ENCODE data around the gene UST.

UST gene

DNA sequence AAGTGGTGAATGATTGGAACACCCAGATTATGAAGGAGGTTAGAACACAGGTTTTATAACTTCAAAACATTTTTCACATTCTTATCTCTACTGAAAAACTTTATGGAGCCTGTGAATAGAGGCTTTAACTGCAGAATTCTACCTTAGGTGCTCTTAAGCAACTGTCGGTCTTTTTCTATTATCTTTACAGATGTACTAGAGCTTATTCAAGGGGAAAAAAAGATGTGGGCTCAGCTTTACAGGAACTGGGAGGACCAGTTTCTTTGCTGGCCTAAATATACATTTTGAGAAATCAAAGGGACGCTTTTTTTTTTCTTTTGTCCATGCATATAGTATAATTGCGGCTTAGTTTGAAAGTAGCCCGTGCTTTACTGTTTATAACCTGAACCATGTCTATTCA is 58.9 kb downstream of the UST start:
- H3K9ac ChIP-seq (ENCODE audit: low read length): peak overlapping the region; percentile 76
- H3K4me2 ChIP-seq (ENCODE audit: low read length, poor library complexity, severe bottlenecking): no peak overlapping the region
- no peak overlapping the region for H2BK15ac ChIP-seq (ENCODE audit: low read depth, poor library complexity, severe bottlenecking)
- no peak overlapping the region for H2BK12ac ChIP-seq (ENCODE audit: low read length in 2 of 2)
- H3K4me3 ChIP-seq (ENCODE audit: insufficient read depth in 1 of 2, low read depth in 1 of 2, low read length in 2 of 2): peak overlapping the region in 1 of 2 experiments; percentile 56
- H3K23ac ChIP-seq (ENCODE audit: low read length in 2 of 2): no peak overlapping the region
- no peak overlapping the region for H2BK120ac ChIP-seq (ENCODE audit: low read depth, low read length)
- no peak for DNase-seq
- H3K27me3 ChIP-seq (ENCODE audit: control insufficient read depth in 1 of 2, insufficient read depth in 1 of 2, low read length in 2 of 2): peaks cover 0 to 3% of the 10 kb centered on the region in 2 experiments
- no peaks in the 10 kb centered on the region for H3K36me3 ChIP-seq (ENCODE audit: control insufficient read depth in 1 of 2, insufficient read depth in 2 of 2, low read depth in 1 of 2, low read length in 2 of 2)
- H3K79me1 ChIP-seq (replicated peaks; ENCODE audit: low read length, poor library complexity, severe bottlenecking): peaks cover 11% of the 10 kb centered on the region
- H3K27ac ChIP-seq (ENCODE audit: low read length, poor library complexity, severe bottlenecking): no peak overlapping the region
- no peak overlapping the region for H4K8ac ChIP-seq (ENCODE audit: low read length)
- H2AK5ac ChIP-seq (ENCODE audit: low read length, severe bottlenecking): no peak overlapping the region
- no peaks in the 10 kb centered on the region for H3K4me1 ChIP-seq (ENCODE audit: control insufficient read depth, insufficient read depth, low read depth, low read length)
- no peaks in the 10 kb centered on the region for H3K9me3 ChIP-seq (ENCODE audit: control insufficient read depth, low read length)
- 99% methylated on average over 4 of the region's 4 CpGs for WGBS
- no peak overlapping the region for H3K14ac ChIP-seq (ENCODE audit: low read length in 2 of 2)
- no peak overlapping the region for H3K4ac ChIP-seq (ENCODE audit: low read depth in 1 of 2, low read length in 2 of 2)
- no peak overlapping the region for H4K91ac ChIP-seq (ENCODE audit: low read length)
- no peak overlapping the region for H3K18ac ChIP-seq (ENCODE audit: low read depth in 1 of 2, low read length in 2 of 2)
- H2BK5ac ChIP-seq (ENCODE audit: low read depth, low read length, poor library complexity, severe bottlenecking): no peak overlapping the region
- no peak overlapping the region for H2AFZ ChIP-seq (ENCODE audit: low read depth, low read length)

DNA sequence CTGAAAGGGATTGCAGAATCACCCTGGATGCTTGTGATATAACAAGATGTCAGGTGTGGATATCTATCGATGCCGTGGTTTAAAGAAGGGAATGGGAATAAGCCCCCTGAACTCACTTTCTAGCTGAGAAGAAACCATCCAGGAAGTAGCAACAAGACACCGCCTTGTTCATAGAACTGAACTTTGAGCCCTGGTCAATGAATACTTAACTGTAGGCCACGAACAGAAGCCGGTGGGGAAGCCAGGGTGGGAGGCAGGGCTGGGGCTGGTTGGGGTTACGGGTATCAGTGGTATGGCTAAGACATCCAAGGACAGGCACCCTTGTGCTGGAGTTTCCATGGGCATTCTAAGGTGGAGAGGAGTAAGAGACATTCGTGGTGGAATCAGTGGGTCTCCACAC is 61.0 kb downstream of the UST start:
- Histone ChIP-seq H3K4me2 (ENCODE audit: low read length, poor library complexity, severe bottlenecking) (no peak overlapping the region), H2BK120ac (ENCODE audit: low read depth, low read length) (no peak overlapping the region), H3K4ac (ENCODE audit: low read depth in 1 of 2, low read length in 2 of 2) (no peak overlapping the region), H3K18ac (ENCODE audit: low read depth in 1 of 2, low read length in 2 of 2) (no peak overlapping the region), H3K4me1 (ENCODE audit: control insufficient read depth, insufficient read depth, low read depth, low read length) (no peaks in the 10 kb centered on the region), H3K9ac (ENCODE audit: low read length) (no peak overlapping the region), H2AK5ac (ENCODE audit: low read length, severe bottlenecking) (no peak overlapping the region), H4K8ac (ENCODE audit: low read length) (no peak overlapping the region), H3K79me1 (replicated peaks; ENCODE audit: low read length, poor library complexity, severe bottlenecking) (peaks cover 8% of the 10 kb centered on the region), H3K23ac (ENCODE audit: low read length in 2 of 2) (no peak overlapping the region), H2BK15ac (ENCODE audit: low read depth, poor library complexity, severe bottlenecking) (no peak overlapping the region), H2AFZ (ENCODE audit: low read depth, low read length) (no peak overlapping the region), H3K4me3 (ENCODE audit: insufficient read depth in 1 of 2, low read depth in 1 of 2, low read length in 2 of 2) (no peak overlapping the region), H3K27ac (ENCODE audit: low read length, poor library complexity, severe bottlenecking) (no peak overlapping the region), H3K14ac (ENCODE audit: low read length in 2 of 2) (no peak overlapping the region), H3K9me3 (ENCODE audit: control insufficient read depth, low read length) (no peaks in the 10 kb centered on the region), H3K27me3 (ENCODE audit: control insufficient read depth in 1 of 2, insufficient read depth in 1 of 2, low read length in 2 of 2) (no peaks in the 10 kb centered on the region), H3K36me3 (ENCODE audit: control insufficient read depth in 1 of 2, insufficient read depth in 2 of 2, low read depth in 1 of 2, low read length in 2 of 2) (no peaks in the 10 kb centered on the region), H4K91ac (ENCODE audit: low read length) (no peak overlapping the region), H2BK12ac (ENCODE audit: low read length in 2 of 2) (no peak overlapping the region), H2BK5ac (ENCODE audit: low read depth, low read length, poor library complexity, severe bottlenecking) (no peak overlapping the region)
- DNase-seq: no peak
- 94% methylated on average over 7 of the region's 7 CpGs for WGBS

DNA sequence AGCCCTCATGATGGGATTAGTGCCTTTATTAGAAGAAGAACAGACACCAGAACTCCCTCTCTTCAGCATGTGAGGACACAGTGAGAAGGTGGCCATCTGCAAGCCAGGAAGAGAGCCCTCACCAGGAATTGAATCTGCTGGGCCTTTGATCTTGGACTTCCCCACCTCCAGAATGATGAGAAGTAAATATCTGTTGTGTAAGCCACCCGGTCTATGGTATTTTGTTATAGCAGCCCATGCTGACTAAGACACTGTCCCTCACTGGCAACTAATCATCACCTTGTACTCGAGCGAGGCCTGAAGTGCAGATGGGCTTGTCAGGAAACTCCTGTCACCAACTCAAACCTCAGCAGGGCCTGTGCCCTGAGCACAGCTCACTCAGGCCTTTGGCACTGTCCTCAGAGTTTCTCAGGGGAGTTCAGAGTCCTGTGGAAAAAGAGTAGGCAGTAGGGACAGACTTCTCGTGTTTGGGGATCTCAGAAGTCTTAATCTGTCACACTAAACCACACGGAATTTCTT is 62.0 kb downstream of the UST start:
- Histone ChIP-seq H3K4me1 (ENCODE audit: control insufficient read depth, insufficient read depth, low read depth, low read length) (no peaks in the 10 kb centered on the region), H2BK12ac (ENCODE audit: low read length in 2 of 2) (no peak overlapping the region), H3K9ac (ENCODE audit: low read length) (no peak overlapping the region), H4K91ac (ENCODE audit: low read length) (no peak overlapping the region), H2BK15ac (ENCODE audit: low read depth, poor library complexity, severe bottlenecking) (no peak overlapping the region), H3K4me2 (ENCODE audit: low read length, poor library complexity, severe bottlenecking) (no peak overlapping the region), H3K9me3 (ENCODE audit: control insufficient read depth, low read length) (no peaks in the 10 kb centered on the region), H3K14ac (ENCODE audit: low read length in 2 of 2) (no peak overlapping the region), H3K27me3 (ENCODE audit: control insufficient read depth in 1 of 2, insufficient read depth in 1 of 2, low read length in 2 of 2) (no peaks in the 10 kb centered on the region), H3K79me1 (replicated peaks; ENCODE audit: low read length, poor library complexity, severe bottlenecking) (peaks cover 5% of the 10 kb centered on the region), H2BK120ac (ENCODE audit: low read depth, low read length) (no peak overlapping the region), H3K4me3 (ENCODE audit: insufficient read depth in 1 of 2, low read depth in 1 of 2, low read length in 2 of 2) (no peak overlapping the region), H3K27ac (ENCODE audit: low read length, poor library complexity, severe bottlenecking) (no peak overlapping the region), H3K36me3 (ENCODE audit: control insufficient read depth in 1 of 2, insufficient read depth in 2 of 2, low read depth in 1 of 2, low read length in 2 of 2) (no peaks in the 10 kb centered on the region), H2BK5ac (ENCODE audit: low read depth, low read length, poor library complexity, severe bottlenecking) (no peak overlapping the region), H3K18ac (ENCODE audit: low read depth in 1 of 2, low read length in 2 of 2) (no peak overlapping the region), H3K23ac (ENCODE audit: low read length in 2 of 2) (no peak overlapping the region), H4K8ac (ENCODE audit: low read length) (no peak overlapping the region), H2AK5ac (ENCODE audit: low read length, severe bottlenecking) (no peak overlapping the region), H3K4ac (ENCODE audit: low read depth in 1 of 2, low read length in 2 of 2) (no peak overlapping the region), H2AFZ (ENCODE audit: low read depth, low read length) (no peak overlapping the region)
- no peak for DNase-seq
- WGBS: 94% methylated on average over 5 of the region's 5 CpGs

DNA sequence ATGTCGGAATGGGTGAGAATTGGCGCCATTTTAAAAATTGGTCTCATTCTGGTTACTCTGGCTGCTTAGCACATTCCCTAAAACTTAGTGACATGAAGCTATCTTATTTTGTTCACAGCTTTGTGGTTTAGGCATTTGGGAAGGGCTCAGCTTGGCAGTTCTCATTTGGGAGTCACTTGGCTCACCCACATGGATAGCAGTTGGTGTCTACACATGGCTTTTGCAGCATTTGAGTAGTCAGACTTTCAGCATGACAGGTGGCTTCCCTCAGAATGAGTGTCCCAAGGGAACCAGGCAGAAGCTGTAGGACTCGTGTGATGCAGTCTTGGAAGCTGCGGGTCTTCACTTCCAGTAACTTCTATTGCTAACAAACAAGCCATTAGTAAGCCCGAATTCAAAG is 64.6 kb downstream of the UST start:
- Histone ChIP-seq H3K4ac (ENCODE audit: low read depth in 1 of 2, low read length in 2 of 2) (no peak overlapping the region), H2BK12ac (ENCODE audit: low read length in 2 of 2) (no peak overlapping the region), H3K9me3 (ENCODE audit: control insufficient read depth, low read length) (peaks cover 4% of the 10 kb centered on the region), H3K27me3 (ENCODE audit: control insufficient read depth in 1 of 2, insufficient read depth in 1 of 2, low read length in 2 of 2) (no peaks in the 10 kb centered on the region), H3K4me2 (ENCODE audit: low read length, poor library complexity, severe bottlenecking) (no peak overlapping the region), H4K91ac (ENCODE audit: low read length) (no peak overlapping the region), H4K8ac (ENCODE audit: low read length) (no peak overlapping the region), H2BK15ac (ENCODE audit: low read depth, poor library complexity, severe bottlenecking) (no peak overlapping the region), H3K27ac (ENCODE audit: low read length, poor library complexity, severe bottlenecking) (no peak overlapping the region), H3K9ac (ENCODE audit: low read length) (no peak overlapping the region), H2AFZ (ENCODE audit: low read depth, low read length) (no peak overlapping the region), H3K4me3 (ENCODE audit: insufficient read depth in 1 of 2, low read depth in 1 of 2, low read length in 2 of 2) (no peak overlapping the region), H3K4me1 (ENCODE audit: control insufficient read depth, insufficient read depth, low read depth, low read length) (no peaks in the 10 kb centered on the region), H2BK120ac (ENCODE audit: low read depth, low read length) (no peak overlapping the region), H2BK5ac (ENCODE audit: low read depth, low read length, poor library complexity, severe bottlenecking) (no peak overlapping the region), H3K23ac (ENCODE audit: low read length in 2 of 2) (no peak overlapping the region), H2AK5ac (ENCODE audit: low read length, severe bottlenecking) (no peak overlapping the region), H3K14ac (ENCODE audit: low read length in 2 of 2) (no peak overlapping the region), H3K36me3 (ENCODE audit: control insufficient read depth in 1 of 2, insufficient read depth in 2 of 2, low read depth in 1 of 2, low read length in 2 of 2) (no peaks in the 10 kb centered on the region), H3K18ac (ENCODE audit: low read depth in 1 of 2, low read length in 2 of 2) (no peak overlapping the region), H3K79me1 (replicated peaks; ENCODE audit: low read length, poor library complexity, severe bottlenecking) (peaks cover 3% of the 10 kb centered on the region)
- DNase-seq: no peak
- WGBS: 82% methylated on average over 5 of the region's 5 CpGs

Measured in mesenchymal stem cell (in vitro differentiated cells and primary cell).